ENCODE data around the gene TPGS1. TPM values are rescaled to one million over a fixed set of nuclear protein-coding genes. Genes with fewer than 3 reads are reported as not detected.

TPGS1 gene
- total and polyA plus RNA-seq, 2 donors (not counting 3 experiments of a cell fraction or from before 2014, with no cell fraction given): 20.9 to 24.7 TPM

DNA sequence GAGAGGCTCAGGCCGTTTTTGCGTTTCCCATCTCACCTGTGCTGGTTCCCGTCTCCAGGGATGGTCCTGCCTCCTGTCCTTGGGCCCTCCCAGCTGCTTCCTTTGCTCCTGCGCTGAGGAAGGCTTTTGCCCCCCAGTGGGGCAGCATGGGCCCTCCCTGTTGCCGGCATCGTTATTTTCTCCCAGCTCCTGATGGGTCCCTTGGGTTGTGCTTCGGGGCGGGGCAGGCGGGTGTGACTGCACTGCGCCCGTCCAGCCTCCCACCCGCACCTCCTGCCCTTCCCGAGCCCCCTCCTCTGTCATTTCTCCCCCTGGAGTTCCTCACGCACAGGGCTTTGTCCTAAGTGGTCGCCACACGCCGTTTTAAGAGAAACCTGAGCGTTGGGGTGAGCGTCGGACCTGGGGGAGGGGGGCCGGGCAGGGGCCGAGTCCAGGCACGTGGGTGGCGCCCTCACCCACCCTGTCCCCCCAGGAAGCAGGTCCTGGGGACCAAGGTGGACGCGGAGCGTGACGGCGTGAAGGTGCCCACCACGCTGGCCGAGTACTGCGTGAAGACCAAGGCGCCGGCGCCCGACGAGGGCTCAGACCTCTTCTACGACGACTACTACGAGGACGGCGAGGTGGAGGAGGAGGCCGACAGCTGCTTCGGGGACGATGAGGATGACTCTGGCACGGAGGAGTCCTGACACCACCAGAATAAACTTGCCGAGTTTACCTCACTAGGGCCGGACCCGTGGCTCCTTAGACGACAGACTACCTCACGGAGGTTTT is 33.8 kb downstream of the TPGS1 start:
- H3K36me3 ChIP-seq (ENCODE audit: control insufficient read depth in 2 of 2, extremely low read depth in 1 of 2, insufficient read depth in 2 of 2, low read length in 2 of 2): peaks cover 5 to 41% of the 10 kb centered on the region in 2 experiments
- dilution Hi-C loops (cut with MboI; ENCODE audit: extremely low pct_ligation_motif_present, low sequenced_read_pairs) (no loop called here), intact Hi-C loops (cut with micrococcal nuclease) (no loop called here)
- no peaks in the 10 kb centered on the region for H3K9me3 ChIP-seq (replicated peaks; ENCODE audit: control insufficient read depth, insufficient read depth, low read length)
- H3K79me2 ChIP-seq (ENCODE audit: control insufficient read depth, insufficient read depth, low read length): peaks cover 3% of the 10 kb centered on the region
- BruUV-seq (replicated peaks): no TSS peak
- H3K4me3 ChIP-seq (replicated peaks in 1 of 3; ENCODE audit: insufficient read depth in 1 of 3, low read depth in 1 of 3, low read length in 3 of 3): no peak overlapping the region
- no peak overlapping the region for H3K9ac ChIP-seq (replicated peaks; ENCODE audit: extremely low read depth, insufficient read depth, low read length)
- H3K4me1 ChIP-seq (ENCODE audit: control insufficient read depth, extremely low read depth, insufficient read depth, low read length): no peaks in the 10 kb centered on the region
- no peaks in the 10 kb centered on the region for H3K27me3 ChIP-seq (ENCODE audit: control insufficient read depth in 2 of 2, insufficient read depth in 2 of 2, low read length in 2 of 2)
- H4K20me1 ChIP-seq (replicated peaks; ENCODE audit: control insufficient read depth, extremely low read depth, insufficient read depth, low read length): no peaks in the 10 kb centered on the region
- no peak overlapping the region for H3K27ac ChIP-seq (ENCODE audit: insufficient read depth, low read depth, low read length)
- ChIA-PET CTCF (interaction anchor here (1.7 kb wide), 1 partner anchor 9 kb away, joined by 7 read pairs; the partner anchor contains the start of gene CDC34), POLR2A (no interaction called here)
- H2AFZ ChIP-seq (ENCODE audit: low read depth, low read length): no peak overlapping the region
- H3K4me2 ChIP-seq (ENCODE audit: insufficient read depth, low read length): no peak overlapping the region
- H3K9me1 ChIP-seq (replicated peaks; ENCODE audit: control insufficient read depth, extremely low read depth, insufficient read depth, low read length): no peaks in the 10 kb centered on the region
- no peak for DNase-seq (ENCODE audit: low read depth, low spot score)
- FAIRE-seq: no peak
- TF ChIP-seq JUN (IDR thresholded peaks at IDR 0.05; ENCODE audit: borderline replicate concordance, insufficient read depth, insufficient read length, low read depth): no peak
- TF ChIP-seq, protein P1, sequence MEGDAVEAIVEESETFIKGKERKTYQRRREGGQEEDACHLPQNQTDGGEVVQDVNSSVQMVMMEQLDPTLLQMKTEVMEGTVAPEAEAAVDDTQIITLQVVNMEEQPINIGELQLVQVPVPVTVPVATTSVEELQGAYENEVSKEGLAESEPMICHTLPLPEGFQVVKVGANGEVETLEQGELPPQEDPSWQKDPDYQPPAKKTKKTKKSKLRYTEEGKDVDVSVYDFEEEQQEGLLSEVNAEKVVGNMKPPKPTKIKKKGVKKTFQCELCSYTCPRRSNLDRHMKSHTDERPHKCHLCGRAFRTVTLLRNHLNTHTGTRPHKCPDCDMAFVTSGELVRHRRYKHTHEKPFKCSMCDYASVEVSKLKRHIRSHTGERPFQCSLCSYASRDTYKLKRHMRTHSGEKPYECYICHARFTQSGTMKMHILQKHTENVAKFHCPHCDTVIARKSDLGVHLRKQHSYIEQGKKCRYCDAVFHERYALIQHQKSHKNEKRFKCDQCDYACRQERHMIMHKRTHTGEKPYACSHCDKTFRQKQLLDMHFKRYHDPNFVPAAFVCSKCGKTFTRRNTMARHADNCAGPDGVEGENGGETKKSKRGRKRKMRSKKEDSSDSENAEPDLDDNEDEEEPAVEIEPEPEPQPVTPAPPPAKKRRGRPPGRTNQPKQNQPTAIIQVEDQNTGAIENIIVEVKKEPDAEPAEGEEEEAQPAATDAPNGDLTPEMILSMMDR (IDR thresholded peaks at IDR 0.05; ENCODE audit: extremely low read depth in 1 of 2, insufficient read depth in 1 of 2, low read depth in 1 of 2, low read length in 2 of 2): no peak
- TF ChIP-seq POLR2A (IDR thresholded peaks at IDR 0.05; ENCODE audit: low read depth, low read length): no peak
- TF ChIP-seq GATA2 (IDR thresholded peaks at IDR 0.05; ENCODE audit: insufficient read depth, insufficient read length, low read depth, low read length): no peak
- TF ChIP-seq POLR2AphosphoS5 (IDR thresholded peaks at IDR 0.05; ENCODE audit: insufficient read depth, low read depth, low read length): no peak
- no peak for TF ChIP-seq EZH2 (IDR thresholded peaks at IDR 0.05; ENCODE audit: borderline replicate concordance, low read depth, low read length, severe bottlenecking)
- TF ChIP-seq MYC (IDR thresholded peaks at IDR 0.05; ENCODE audit: low read depth, low read length): no peak
- TF ChIP-seq FOS (IDR thresholded peaks at IDR 0.05; ENCODE audit: borderline replicate concordance, insufficient read depth, low read length): no peak
- TF ChIP-seq, protein P2, sequence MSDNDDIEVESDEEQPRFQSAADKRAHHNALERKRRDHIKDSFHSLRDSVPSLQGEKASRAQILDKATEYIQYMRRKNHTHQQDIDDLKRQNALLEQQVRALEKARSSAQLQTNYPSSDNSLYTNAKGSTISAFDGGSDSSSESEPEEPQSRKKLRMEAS (IDR thresholded peaks at IDR 0.05; ENCODE audit: insufficient read depth, insufficient read length): no peak

Measured in endothelial cell of umbilical vein (primary cell).